Myocyte (in vitro differentiated cells): ENCODE results near the gene ZMIZ1. TPM values are rescaled to one million over a fixed set of nuclear protein-coding genes. Genes with fewer than 3 reads are reported as not detected.
A peak's percentile ranks its signal among the peaks of the same experiment; 100 is the strongest.

Source experiments
- DNase-seq: peaks from one replicate; pipeline ENCODE4 v3.0.0-alpha.2; 2012; ENCODE audit warnings: low read depth
- polyA plus RNA-seq: library from polyadenylated mRNA; unstranded; fragments of >200 nt; gene quantifications from one replicate; pipeline ENCODE4 v1.2.1, GENCODE V29; 2012; ENCODE audit warnings: missing spikeins
- total RNA-seq: library from RNA; depleted of rRNA; stranded (reverse); fragments of >200 nt; gene quantifications from 2 replicates; pipeline ENCODE4 v1.2.3, GENCODE V29; 2014

Gene ZMIZ1, protein sequence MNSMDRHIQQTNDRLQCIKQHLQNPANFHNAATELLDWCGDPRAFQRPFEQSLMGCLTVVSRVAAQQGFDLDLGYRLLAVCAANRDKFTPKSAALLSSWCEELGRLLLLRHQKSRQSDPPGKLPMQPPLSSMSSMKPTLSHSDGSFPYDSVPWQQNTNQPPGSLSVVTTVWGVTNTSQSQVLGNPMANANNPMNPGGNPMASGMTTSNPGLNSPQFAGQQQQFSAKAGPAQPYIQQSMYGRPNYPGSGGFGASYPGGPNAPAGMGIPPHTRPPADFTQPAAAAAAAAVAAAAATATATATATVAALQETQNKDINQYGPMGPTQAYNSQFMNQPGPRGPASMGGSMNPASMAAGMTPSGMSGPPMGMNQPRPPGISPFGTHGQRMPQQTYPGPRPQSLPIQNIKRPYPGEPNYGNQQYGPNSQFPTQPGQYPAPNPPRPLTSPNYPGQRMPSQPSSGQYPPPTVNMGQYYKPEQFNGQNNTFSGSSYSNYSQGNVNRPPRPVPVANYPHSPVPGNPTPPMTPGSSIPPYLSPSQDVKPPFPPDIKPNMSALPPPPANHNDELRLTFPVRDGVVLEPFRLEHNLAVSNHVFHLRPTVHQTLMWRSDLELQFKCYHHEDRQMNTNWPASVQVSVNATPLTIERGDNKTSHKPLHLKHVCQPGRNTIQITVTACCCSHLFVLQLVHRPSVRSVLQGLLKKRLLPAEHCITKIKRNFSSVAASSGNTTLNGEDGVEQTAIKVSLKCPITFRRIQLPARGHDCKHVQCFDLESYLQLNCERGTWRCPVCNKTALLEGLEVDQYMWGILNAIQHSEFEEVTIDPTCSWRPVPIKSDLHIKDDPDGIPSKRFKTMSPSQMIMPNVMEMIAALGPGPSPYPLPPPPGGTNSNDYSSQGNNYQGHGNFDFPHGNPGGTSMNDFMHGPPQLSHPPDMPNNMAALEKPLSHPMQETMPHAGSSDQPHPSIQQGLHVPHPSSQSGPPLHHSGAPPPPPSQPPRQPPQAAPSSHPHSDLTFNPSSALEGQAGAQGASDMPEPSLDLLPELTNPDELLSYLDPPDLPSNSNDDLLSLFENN
- 7.1 and 10.0 TPM in 2 replicates for total RNA-seq
- 23.2 TPM for polyA plus RNA-seq

DNA sequence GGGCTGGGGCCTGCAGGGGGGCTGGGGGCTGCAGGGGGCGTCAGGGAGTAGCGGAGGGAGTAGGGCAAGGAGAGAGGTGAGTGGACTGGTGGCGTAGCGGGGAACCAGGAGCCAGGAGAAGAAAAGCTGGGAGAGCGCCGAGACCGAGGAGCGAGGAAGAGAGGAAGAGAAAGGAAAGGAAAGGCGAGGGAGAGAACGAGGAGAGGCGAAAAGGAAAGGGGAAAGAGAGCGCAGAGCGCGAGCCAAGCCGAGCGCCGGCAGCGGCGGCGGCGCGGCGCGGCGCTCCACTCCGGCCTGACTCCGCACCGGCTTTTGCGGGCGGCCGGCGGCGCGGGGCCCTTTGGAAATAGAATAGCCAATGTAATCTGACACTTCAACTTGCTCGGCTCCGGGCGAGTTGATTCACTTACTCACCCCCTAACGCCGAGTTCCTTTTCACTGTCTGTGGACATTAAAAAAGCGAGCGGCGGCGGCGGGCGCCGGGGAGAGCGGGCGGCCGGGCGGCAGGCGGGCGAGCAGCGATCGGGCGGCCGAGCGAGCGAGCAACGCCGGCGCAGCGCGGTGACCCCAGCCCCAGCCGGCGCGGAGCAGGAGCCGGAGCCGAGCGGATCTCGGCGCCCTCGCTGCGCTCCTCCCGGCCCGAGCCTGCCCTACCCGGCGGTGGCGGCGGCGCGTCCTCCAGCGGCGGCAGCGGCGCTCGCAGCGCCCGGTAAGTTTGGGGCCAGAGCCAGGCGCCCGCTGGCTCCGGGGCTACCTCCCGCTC, at the start of gene ZMIZ1:
Gene ZMIZ1, plus strand, starts transcription at position 405 of the 763 bp plus-strand sequence. CDS start 132,667 bp downstream, outside the sequence.
- DNase-seq, result peak; percentile 93

DNA sequence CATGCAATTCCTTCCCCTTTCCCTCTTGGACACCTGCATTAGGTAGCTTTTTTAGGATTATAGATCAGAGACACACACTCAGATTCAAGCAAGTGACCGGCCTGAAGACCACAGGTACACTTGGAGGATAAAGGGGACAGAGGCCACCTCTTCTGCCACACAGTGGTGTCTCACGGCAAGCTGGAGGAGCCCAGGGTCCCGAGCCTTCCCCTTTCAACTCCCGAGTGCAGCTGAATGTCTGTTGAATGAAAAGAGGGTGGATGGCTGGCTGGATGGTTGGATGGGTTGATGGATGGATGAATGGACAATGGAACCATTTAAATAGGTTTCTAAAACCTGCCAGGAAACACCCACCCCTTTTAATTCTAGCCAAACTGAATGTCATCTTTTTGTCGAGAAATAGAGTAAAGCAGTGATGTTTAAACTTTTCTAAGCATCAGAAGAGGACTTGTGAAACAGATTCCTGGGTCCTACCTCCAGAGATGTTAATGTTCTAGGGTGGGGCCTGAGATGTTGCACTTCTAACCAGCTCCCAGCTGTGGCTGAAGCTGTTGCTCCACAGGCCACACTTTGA, 49.2 kb upstream of the ZMIZ1 start:
- no peak for DNase-seq

DNA sequence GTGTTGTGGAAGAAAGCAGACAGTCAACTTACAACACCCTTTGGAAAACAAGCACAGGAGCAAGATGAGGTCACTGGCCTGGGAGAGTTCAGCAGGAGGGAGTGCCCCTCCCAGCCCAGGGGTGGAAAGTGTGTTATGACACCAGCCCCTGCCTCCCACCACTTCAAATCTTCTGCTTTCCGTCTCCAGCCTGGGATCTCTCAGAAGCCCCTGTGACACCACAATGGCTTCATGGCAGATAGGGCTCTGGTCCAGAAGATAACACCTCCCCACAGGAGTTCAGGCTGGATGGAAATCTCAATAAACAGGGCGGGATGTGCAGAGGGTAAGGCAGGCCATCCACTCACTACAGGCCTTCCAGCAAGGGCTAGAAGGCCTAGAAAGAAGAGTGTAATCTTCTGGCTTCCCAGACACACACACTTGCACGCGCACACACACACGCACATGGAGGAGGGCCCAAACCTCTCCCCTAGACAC, 48.7 kb upstream of the ZMIZ1 start:
- no peak for DNase-seq

DNA sequence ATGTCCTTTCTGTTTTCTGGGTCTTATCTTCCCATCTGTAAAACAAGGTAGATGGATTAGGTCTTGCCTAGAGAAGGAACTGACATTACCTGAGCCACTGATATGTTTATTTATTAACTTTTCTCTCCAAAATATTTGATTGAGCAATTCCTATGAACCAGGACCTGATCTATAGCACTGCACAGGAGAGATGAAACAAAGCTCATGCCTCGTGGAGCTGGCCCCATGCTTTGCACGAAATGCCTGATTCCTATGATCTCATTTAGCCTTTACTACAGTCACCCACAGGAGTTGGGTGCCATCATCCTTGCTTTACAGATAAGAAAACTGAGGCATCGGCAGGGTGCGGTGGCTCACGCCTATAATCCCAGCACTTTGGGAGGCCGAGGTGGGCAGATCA, 48.2 kb upstream of the ZMIZ1 start:
- DNase-seq, result no peak

DNA sequence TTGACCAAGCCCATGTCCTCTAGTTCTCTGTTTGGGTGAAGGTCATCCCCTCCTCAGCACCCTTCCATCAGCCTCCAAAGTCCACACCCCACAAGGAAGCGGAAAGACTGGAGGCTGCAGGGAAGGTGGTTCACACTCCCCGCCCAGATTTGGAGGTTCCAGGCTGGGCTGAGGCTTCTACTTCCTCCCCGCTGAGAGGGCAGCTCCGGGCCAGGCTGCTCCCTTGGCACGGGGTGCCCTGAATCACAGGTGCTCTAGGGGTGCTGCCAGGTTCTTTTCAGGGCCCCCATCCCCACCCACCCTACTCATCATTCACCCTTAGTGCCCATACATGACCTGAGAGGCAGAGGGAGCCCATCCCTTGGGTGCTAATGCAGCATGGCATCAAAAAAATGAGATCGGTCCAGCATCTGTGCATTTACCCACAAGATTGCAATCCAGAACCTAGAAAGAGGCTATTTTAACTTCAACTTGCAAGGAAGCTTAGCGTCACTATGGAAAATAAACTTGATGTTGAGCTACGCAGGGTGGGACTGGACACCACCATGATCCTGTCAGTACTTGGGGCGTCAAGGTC, 47.3 kb upstream of the ZMIZ1 start:
- DNase-seq, result no peak

DNA sequence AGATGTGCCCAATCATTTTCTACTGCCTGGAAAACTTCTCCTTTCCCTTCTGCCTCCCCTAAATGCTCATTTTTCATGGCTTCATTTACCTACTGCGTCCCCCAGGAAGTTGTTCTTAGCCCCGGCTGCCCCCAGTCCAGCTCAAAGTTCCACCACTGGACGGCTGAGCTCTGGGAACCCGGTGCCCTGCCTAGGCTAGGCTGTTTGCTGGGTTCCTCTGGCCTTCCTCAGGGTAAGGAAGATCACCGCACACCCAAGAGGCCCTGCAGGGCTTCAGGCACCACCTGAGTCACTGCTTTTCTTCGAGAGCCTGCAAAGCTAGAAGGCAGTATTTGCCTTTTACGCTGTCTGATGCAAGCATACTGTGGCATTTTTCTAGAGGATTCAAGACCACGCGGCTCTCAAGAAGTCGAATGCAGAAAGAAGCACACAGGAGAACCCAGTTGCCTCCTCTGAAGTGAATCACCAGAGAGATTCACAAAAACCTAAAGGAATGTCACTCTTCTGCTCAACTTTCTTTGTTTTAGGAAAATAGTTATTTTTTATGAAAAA, 46.7 kb upstream of the ZMIZ1 start:
- no peak for DNase-seq

DNA sequence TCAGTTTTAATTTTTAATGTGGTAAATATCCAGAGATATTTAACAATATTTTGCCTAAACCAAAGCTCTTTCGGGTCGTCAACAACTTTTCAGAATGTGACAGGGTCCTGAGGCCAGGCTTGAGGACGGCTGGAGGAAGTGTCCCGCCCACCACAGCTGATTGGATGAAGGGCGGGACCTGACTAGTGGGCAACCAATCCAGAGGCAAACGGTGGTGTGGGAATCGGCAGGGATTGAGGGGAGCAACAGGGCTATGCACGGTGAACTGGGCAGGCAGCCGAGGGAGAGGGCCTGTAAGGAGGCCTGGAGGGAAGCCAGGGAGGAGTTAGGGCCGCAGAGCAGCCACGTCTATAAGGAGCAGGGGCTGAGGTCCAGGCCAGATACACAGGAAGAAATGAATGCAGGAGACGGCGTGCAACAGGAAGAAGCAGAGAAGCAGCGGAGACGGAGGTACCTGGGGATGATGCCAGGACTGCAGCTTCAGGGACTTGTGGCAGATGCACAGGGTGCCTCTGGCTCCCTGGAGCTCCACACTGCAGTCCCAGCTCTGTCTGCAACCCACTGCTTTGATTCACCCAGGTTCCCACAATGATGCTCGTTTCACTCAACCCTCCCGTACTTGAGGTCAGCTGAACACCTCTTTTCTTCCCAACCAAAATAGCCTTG, 46.1 kb upstream of the ZMIZ1 start:
- peak; percentile 22 for DNase-seq

DNA sequence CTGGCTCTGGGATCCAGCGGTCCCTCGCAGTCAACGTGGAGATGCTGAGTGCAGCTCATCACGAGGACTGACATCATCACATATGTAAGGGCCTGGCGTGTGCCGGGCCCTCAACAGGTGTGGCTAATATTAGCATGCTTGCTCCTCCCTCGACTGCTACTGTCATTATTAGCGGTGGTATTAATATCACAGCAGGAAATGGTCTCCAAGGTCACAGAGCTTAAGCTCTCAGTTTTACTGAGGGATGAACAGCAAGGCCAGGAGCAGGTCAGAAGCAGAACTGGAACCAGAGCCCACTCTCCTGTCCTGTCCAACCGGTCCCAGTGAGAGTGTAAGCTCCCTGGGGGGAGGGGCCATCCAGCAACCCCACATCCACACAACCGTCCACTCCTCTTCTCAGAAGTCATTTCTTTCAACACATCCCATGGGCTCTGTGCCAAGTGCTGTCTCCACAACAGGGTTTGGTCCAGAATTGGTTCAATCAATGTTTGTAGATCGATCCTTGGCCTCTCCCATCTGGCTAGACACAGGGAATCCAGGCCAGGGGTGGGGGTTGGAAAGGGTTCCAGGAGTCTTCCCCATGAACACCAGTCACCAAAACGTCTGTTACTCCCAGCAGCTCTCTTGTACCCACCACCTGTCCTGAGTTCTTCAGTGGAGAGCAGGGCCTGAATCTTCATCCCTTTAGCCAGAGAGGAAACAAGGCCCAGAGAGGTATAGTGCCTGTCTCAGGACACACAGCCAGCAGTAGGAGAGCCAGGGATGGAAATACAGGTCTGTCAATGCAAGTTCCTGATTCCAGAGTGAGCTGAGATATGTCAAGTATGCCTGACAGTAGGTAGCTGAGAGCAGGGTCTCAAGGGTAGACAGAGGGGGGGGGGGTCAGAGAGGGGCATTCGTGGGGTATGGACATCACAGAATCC, 45.3 kb upstream of the ZMIZ1 start:
- DNase-seq, result peak; percentile 86

DNA sequence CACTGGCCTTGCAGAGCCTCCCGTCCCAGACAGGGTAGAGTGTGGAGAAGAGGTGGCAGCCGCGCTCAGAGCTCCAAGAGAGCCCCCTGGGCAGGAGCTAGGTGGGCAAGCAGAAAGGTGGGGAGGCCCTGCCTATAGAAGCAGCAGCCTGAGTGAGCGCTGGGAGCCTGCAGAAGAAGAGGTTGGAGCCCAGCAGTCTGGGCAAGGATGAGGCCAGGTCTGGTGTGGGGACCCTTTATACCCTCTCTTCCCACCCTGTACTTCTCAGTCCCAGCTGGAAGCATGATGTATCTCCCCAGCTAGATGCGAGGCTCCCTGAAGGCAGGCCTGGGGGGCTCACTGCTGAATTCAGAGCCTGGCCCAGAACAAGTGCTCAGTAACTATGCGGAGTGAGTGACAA, 44.5 kb upstream of the ZMIZ1 start:
- DNase-seq, result no peak

DNA sequence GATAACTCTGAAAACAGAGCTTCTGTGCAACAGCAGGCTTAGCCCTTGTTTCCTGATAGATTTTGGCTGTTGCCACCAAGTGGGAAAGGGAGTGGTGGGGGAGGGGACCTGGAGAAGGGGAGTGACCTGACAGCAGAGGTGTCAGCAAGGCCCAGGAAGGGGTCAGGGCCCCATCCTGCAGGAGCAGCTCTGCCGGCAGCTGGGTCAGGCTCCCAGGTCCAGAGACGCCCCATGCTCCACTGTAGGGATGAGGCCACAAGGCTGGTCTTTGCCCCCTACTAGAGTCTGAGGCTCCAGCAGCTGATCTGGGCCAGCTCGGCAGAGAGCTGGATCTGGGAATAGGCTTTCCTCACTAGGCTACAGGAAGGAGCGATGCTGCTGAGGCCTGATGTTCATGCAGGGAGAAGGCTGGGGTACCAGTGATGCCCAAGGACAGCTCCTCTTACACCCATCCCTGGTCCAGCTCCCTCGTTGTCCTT, 44.0 kb upstream of the ZMIZ1 start:
- DNase-seq, result no peak

DNA sequence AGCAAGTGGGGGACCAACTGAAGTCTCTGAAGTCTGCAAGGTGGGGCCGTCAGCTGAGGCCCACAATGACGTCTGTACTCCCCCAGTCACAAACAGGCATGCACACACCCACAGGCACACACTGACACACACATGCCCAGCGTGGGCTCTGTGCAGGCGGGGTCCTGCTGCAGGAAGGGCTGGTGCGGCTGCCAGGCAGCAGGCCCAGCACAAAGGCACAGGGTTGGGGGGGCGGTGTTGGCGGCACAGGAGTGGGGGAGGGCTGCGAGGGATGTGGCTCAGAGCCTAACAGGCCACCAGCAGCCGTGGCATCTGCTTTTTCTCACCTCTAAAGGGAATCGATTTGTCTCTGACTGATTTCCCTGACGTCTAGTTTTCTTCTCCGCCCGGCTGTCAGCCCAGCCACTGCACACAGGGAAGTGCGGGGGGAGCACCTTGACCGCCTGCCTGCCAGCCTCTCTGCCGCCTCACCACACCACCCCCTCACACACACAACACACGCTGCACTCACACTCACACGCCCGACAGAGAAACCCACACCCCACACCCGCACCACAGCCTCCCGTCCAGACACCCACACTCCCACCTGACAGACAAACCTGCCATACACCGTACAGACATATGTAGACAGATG, 43.5 kb upstream of the ZMIZ1 start:
- no peak for DNase-seq

DNA sequence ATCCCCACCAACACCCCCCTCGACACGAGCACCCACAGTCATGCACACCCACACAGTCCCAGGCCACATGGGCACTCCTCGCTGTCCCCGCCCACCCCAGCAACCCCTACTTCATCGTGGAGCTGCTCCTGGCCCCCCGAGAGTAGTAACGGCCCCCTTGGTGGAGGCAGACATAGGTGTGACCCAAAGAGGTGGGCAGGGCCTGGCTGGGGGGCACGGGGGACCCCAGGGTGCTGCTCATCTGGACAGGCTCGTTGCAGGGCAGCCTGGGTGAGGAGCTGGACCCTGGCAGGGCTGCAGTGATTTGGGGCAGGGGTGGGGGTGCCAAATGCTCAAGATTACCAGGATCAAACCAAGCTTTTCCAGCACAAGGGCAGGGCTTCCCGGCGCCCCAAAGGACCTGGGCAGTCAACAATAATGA, 42.4 kb upstream of the ZMIZ1 start:
- DNase-seq, result no peak

DNA sequence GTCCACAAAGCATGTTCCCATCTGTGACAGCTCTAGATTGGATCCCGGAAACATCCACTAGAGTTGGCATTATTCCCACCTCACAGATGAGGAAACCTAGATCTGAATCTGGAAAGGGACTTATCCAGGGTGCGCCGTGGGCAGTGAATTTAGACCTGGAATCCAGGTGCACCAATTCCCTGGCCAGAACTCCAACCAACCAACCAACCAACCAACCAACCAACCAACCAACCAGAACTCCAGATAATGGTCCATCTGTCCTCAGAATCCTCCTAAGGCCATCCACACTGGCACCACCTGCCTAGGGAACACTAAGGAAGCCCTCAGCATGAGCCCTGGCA, 42.0 kb upstream of the ZMIZ1 start:
- DNase-seq, result no peak

DNA sequence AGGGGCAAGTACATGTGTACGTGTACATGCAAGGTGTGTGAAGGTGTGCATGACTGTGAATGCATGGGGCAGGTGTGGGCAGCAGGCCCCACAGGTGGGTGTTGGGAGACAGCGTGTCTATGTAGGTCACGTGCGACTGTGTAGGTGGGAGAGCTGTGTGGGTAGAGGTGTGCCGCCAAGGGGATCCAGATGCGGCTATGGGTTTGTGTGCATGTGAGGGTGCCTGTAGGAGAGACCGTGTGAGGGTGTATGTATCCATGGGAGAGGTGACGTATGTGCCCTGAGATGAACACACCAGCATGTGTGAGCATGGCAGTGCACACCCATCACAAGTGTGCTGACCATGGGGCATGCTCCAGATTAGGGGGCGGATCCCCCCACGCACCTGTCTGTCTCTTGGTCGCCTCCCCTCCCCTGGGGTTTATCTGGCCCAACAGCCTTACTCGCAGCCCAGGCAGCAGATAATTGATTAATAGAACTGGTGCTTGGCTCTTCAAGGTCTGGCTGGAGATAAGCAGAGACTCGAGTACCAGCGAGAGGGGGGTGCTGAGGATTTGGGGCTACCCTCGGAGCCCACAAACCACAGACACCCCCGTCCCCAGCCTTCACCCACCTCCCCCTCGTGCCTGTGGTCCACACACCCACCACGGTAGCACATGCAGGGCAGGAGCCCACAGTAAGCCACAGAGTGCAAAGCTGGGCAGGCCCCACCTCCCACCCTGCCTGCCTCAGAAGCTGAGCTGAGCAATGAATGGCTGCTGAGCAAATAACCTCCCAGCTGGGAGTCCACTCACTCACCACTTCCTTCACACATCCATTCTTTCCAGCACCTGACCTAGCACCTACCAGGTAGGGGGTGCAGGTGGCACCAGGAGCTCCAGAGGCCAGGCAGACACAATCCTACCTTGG, 41.4 kb upstream of the ZMIZ1 start:
- DNase-seq, result no peak

DNA sequence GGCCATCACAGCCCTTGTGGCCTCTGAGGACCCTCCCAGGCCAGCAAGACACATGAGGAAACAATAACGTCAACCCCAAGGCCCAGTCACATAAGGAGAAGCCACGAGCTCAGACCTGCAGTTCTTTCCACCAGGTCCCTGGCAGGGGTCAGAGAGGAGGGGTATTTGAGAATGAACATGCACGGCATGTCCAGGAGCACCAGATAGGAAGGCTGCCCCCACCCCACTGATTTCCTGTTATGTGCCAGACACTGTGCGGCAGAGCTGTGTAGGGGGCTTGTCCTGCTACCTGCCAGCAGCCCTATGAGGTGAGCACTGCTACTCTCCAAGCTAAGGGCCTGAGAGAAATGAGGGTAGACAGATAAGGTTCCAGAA, 40.7 kb upstream of the ZMIZ1 start:
- no peak for DNase-seq

DNA sequence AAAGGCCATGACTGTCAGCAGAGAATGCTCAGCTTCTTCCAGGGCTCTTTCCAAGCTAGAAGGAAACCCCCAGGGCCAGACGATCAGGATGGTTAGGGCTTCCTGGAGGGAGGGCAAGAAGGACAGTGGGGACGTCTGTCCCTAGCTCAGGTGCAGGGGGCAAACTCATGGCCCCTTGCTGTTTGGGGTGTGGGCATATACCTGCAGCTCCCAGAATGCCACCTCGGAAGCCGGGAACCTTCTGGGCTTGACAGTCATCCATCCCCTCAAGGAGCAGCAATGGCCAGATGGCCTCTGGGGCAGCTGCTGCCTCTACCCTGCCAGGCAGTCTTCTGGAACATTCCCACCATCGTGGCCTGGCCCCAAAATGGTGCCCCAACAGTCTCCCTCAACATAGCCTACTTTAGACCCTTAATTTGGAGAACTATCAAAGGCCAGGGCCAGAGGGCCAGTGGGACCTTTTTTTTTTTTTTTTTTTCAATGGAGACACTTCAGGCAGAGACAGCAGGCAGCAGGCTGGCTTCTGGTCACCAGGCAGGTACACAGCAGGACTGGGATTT, 40.2 kb upstream of the ZMIZ1 start:
- no peak for DNase-seq
